NCI-H2196 (cell line): ENCODE results near the gene MYL12A.

Experiments used
- DNase-seq: peaks from one replicate; lab custom pipeline; 2025; ENCODE audit not compliant: unreplicated experiment; lab: John Stamatoyannopoulos, UW

Gene MYL12A

DNA sequence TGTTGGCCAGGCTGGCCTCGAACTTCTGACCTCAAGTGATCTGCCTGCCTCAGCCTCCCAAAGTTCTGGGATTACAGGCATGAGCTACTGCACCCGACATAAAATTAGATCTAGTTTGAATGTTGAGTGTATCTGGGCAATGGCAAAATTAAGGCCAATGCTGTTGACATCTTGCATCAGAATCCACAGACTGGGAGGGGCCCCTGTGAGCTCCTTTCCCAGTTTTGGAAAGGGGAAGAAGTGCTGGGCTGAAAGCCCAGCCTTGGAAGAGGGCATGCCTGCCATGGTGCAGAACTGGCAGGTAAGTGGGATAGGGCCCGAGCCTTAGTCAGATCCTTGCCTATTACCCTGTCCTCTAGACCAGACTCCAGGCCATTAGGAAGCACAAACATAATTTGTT is 23.4 kb upstream of the MYL12A start:
- no peak for DNase-seq

DNA sequence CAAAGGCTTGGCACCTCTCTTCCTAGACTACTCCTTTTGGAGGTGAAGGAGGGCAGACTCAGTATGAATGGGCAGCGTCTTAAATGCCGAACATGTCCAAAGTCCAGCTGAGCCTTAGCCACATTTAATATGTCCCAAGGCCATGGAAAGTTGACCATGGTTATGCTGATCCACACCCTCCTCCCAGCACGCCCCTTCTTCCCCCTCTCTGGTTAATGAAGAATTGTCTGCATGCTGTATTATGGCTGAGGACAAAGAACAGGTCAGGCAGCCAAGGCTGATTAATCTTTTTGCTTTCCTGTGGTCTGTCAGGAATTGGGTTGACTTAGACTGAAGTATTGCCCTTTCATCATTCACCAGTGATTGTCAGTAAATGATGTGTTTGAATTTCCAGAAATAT is 22.0 kb upstream of the MYL12A start:
- no peak for DNase-seq

DNA sequence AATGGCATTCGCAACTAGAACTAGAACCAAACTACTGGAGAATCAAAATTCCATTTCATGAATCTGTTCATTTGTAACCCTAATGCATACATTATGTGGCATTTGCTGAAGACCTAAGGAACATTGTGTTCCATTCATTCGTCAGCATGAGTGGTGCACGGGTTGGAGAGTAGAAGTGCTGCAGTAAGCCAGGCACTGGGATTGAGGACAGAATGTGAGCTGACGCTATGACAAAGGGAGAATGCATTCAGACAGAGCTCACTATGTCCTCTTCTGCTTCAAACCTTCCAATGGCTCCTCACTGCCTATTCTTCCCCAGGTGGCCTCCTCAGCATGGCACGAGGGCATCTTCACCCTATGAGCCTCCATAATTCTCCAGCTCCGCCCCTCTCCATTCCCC is 21.6 kb upstream of the MYL12A start:
- DNase-seq = no peak

DNA sequence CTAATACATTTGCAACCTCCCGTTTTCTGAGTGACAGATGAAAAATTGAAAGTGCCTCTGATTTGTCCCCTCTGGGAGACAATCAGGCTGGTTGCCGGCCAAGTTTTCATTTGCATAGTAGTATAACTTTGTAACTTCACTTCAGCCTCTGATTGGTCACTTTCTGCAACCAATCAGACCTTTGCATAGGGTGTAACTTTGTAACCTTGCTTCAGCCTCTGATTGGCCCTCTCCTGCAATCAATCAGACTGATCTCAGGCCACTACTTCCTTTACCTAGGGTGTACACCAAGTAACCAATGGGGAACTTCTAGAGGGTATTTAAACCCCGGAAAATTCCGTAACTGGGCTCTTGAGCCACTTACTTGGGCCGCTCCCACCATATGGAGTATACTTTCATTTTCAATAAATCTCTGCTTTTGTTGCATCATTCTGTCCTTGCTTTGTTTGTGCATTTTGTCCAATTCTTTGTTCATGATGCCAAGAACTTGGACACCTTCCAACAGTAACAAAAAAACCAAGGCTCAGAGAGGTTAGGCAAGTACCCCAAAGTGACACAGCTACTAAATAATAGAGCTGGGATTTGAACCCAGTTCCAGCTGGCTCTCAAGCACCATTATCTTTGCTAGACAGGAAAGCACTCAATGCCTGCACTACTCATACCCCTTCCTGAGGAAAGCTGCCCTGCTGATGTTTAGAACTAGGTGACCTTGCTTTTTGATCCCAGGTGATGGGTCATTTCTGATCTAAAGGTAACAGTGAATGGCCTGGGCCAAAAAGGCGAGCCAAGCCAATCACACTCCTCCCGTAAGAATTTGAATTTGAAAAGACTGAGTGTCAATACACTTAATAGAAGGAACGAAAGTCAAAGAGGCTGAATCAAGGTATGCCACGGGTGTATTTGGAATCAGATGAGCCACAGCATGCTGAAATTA is 16.9 kb upstream of the MYL12A start:
- DNase-seq = no peak

DNA sequence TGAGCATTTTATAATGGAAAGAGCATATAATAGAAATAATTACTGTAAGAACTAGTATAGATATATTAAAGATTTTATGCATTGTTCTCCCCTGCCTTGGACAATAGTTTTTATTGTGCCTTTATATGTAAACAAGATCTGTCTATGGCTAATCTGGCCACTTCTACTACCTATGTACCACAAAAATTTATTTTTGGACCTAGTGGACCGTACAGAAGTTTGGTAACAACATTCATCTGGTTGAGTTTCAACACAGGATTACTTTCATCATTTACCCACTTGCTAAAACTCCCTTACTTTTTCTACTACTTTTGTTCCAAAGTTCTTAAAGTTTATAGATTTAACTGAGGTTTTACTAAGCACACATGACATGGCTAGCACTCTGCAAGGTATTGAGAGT is 14.6 kb upstream of the MYL12A start:
- no peak for DNase-seq

DNA sequence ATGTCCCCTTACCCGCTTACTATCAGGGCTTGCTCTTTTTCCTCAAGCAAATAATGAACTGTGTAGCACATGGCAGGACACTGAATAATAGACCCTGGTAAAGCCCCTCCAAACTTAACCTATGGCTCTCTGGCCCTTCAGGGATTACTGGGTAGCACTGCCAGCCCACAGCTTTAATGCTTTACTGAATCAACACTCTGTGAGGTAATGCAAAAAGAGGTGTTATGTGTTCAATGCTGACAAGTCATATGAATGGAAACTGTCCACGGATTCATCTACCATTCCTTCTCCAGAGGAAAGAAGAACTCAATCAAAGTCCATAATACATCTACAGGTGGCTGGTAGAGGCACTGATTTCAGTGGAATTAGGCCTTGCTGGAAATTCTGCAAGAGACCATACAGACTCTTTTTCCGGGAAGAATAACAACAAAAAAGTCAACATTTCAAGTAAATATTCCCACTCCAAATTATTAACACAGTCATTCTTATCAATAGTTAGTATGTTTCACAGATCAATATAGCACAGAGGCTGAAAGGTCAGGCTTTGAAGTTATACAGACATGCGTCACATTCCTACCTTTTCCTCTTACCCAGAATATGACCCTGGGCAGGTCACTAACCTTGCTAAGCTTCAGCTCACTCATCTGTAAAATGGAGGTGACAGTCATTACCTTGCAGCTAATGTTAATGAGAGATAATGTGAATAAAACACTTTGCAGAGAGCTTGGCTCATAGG is 14.0 kb upstream of the MYL12A start:
- DNase-seq = no peak

DNA sequence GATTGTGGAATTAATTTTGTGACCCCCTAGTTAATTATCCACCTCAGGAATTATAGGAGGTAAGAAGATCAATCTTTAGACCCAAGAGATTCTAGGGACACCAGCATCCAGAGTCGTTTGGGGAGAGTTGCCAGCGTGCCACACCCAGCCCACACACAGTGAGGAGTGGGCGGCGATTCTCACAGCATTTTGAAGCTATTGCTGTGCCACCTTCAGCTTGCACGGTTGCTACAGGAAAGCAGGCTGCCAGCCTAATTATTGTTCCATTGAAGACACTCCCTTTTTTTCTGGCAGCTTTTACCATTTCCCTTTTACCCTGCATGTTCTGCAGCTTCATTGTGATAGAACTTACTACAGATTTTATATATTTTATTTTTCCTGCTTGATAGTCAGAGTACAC is 13.1 kb upstream of the MYL12A start:
- no peak for DNase-seq

DNA sequence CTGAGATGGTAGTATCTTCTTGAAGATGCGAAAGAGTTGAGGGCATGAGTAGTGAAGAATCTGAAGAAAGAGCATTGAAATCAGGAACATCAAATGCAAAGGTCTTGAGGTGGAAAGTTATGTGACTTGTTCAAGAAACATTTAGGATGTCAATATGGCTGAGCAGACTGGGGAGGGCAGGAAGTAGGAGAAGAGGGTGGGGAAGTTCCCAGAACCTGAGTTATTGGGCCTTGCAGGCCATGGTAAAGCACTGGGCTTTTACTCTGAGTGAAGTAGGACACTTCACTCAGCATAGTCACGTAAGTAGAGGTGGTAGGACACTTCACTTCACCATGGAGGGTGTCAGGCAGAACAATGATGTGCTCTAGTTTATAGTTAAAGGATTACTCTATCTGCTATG is 11.8 kb upstream of the MYL12A start:
- no peak for DNase-seq

DNA sequence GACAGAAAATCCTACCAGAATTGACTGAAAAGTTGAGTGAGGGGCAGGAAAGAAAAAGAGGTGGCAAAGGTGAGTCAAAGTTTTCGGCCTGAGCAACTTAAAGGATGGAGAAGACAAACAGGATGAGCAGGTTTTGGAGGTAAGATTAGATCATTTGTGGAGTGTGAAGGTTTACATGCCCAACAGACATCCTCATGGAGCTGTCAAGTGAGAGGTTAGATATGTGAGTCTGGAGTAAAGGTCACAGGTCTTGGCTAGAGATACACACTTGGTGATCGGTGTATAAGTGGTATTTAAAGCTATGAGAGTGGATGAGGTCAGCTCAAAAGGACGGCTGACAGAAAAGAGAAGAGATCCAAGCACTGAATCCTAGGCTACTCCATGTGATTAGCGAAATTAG is 11.1 kb upstream of the MYL12A start:
- peak; percentile 21 for DNase-seq

DNA sequence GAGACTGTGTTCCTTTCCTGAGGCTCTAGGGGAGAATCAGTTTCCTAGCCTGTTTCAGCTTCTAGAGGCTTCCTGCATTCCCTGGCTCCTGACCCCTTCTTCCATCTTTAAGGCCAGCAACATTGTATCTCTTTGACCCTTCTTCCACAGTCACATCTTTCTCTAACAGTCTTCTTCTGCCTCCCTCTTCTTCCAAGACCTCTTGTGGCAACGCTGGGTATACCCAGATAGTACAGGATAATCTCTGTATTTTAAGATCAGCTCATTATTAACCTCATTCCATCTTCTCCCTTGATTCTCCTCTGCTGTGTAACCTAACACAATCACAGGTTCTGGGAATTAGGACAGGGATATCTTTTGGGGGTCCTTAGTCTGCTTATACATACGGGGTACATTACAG is 8.9 kb upstream of the MYL12A start:
- no peak for DNase-seq

DNA sequence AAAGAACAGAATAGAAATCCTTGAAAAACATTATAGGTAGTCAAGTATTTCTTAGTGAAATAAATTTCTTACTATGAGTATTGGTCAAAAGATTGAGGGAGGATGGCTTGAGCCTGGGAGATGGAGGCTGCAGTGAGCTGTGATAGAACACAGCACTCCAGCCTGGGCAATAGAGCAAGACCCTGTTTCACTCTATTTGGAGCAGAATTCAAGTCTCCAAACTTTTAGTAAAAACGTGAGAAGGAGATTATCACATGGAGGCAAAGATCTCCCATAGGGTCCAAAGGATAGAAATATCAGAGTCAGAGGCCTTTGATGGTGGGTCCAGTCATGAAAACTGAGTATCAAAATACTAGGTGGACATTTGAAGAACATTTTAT is 2.4 kb upstream of the MYL12A start:
- DNase-seq = no peak

DNA sequence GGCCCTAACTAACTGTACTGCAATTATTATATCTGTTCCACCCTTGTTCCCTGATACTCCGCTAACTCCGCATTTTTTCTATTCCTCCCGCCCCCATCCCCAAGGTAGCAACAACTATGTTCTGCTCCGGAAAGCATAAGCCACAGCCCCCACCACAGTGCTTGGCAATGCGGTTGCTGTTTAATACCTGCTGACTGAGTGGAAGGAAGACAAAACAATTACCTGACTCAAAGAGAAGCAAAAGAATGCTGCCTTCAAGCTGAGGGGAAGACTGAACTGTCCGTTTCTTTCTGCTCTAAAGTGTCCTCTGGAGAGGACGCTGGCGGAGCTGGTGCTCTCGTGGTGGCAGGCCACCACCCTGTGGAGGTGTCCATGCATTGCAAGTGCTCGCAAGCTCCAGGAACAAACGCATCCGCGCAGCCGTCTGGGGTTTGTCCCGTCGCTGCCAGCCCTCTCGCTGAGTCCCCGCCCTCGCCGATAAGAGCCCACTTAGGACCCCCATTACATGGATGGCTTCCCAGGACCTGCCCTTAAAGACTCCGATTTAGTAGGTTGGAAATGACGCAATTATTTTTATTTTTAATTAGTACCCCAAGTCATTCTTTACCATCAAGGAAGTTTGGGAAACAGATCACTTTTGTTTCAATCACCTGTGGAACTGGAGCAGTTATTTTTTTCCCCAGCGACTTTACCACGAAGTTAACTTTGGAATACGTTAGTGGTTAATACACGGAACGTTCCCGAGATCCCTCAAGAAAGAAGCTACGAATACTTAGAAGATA is 1.6 kb upstream of the MYL12A start:
- DNase-seq = peak; percentile 96

DNA sequence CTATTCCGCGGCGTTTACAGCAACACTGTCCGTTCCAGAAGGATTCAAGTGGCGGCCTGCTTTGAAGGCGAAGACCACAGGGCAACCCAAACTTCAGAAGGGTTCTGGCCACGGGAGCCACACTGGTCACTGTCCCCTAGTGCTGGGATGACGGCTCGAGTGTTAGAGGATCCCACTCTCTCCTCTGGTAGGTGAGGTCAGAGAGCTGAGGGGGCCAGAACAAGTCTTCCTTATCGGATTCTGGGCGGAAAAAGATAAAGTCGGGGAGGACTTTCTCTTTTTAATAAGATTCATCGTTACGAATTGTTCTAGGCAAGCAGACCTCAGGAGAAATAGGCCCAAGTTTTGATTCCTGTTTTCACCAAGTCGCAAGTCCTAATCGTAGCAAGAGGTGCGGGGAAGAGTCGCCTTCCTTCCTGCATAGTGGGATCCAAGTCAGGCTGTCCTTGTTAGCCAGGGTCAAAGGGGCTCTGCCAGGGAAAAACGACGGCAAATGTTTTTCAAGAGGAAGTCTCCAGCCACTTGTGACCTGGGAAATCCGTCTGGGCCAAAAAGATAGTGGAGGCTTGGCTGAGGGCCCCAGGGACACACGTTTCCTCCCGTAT is 864 bp upstream of the MYL12A start:
- peak; percentile 53 for DNase-seq

DNA sequence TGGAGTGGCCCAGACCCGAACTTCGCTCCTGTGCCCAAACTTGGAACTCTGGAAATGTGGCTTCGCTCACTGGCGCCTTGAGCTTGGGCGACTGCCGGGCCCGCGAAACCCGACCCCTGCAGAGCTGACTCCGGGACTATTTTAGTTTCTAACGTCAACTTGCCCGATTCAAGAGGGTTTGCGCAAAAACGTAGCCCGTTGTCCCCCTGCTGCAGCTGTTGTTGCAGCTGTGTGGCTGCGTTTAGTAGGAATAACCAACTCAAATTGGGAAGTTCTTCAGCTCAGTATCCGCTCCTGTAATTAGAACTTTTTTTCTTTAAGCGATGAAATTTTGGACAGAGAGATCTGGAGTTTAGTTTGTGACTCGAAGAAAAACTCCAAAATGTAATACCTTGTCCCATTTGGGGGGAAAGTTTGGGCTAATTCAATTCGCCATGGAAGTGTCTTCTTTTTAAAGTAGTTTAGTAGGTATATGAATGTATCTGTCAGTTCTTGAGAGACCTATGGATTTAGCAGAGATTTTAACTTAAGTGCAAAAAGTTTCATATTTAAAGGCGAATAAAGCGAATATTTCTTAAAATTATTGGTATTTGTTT is 559 bp downstream of the MYL12A start:
- DNase-seq = peak; percentile 46

DNA sequence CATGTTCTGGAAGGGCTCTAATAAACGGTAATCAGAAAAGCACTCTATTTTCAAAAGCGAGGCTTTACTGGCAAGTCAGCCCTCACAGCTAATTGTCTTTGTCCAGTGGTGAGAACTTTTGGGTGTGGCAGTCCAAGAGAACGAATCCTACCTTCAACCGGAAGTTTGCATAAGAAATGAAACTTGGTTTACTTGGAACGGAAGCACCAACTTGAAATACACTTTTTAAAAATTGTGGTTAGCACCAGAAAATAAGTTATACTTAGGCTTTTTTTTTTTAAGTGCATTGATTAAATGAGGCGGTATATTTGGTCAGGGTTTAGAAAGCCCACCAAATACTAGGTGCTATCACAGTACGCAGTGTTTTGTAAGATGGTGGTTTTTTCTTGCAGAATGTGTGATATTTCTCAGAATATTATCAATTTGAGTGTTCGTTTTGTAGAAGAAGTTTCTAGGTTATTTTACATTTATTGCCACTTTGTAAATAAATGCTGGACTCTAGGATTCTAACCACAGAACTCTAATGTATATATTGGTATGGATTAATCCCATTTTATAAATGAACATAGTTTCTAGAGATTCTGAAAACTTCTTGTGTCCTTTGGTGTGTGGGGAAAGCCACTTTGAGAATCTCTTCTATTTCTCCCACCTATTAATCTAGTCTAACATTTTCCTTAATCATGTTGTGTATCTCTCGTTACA is 1.2 kb downstream of the MYL12A start:
- DNase-seq = no peak

DNA sequence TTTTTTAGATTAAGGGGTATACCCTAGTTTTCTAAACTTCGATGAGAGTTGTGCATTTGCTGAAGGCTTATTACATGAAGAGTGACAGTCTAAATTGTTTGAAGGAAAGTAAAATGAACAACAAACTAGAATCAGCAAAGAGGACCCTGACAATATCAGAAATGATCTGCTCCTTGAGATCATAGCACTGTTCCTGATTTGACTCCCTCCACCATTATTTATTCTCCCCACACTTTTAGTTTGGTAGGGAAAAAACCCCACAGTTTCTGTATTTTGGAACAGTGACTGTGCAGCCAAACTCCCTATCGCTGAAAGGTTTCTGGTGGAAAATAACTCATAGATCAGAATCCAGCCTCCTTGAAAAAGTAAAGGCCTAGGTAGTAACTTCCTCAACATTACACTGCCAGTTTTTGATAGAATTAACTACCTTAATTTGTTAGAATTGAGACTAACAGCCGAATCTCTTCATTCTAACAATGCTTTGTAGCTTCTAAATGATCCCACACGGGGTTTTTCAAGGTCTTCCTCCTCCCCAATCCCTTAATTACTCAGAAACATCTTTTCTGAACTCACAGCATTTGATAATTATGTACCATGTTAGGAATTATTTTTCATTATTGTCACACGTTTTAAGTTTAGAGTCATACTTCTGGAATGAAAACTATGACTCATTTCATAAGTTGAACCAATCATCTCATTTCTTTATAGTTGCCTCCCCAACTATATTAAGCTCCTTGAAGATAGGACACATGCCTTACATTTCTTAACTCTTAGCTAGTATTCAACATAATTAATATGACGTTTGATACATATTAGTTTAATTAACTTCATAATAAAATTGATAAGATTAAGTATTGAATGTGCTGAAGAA is 2.9 kb downstream of the MYL12A start:
- no peak for DNase-seq

DNA sequence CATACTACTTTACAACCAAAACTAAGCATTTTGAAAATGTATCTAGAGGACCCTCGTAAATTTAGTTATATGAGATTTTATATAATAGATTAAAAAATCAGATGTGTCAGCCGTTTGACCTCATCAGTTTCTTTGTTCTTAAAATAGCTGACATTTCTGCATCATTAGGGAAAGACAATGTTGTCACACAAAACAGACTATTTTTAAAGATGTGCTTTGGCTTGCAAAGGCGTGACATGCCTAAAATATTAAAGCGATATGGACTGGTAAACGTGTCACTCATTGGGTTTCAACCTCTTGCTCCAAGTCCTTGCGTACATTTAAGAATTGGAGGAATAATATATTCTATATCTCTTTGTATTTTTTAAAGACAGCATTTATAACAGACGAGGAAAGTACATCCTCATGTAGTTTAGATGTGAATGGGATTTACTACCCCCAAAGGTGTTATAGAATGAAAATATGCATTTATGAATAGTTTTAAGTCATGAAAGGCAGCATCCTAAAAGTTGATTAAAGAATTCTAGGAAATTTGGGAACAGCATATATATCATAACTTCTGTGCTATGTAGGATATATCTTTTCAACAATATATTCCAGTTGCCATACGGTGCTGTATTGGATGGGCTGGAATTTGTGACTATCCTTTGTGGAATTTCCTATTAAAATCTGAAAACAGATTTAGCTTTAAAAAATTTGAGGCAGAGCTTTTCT is 3.8 kb downstream of the MYL12A start:
- no peak for DNase-seq

DNA sequence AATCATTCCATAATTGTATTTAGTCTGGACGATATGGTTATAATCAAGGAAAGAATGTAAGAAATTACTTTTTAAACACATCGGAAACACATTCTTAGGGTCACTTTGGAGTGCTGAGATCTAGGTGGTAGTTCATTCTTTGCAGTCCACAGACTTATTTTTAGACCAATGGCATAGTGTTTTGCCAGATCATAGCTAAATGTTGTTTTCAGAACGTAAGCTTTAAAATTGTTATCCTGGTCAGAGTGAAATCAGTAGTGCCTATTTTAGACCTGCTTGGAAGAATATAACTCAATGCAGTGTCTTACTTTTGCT is 4.3 kb downstream of the MYL12A start:
- DNase-seq = no peak

DNA sequence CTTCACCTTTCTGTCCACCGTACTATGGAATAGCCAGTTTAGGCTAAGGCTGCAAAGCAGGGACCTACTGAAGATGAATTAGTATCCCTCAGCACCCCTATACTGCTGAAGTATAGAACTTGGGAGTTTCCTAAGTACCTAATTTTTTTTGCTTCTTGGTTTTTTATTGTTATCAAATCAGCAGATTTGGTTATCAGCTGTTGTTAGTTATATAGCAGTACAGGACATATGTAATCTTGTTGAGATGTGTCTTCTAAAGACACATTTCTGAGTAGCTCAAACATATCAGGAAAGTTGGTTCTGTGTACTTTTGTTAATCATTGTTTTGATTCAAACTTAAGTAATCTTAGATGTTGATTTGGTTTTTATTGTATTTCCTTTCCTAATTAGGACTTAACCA is 5.2 kb downstream of the MYL12A start:
- no peak for DNase-seq
